Jurkat, Clone E6-1 (cell line): Measurements from ENCODE around the gene ROR2. TPM values are rescaled to one million over a fixed set of nuclear protein-coding genes. Genes with fewer than 3 reads are reported as not detected.
A peak's percentile ranks its signal among the peaks of the same experiment; 100 is the strongest.
"Not testable (repeated sequence)": the region's sequence is repeated elsewhere in the genome, so short reads cannot be mapped to it uniquely, and the experiment has no call there.

Experiments used
- DNase-seq: peaks from one replicate; pipeline ENCODE4 v3.0.0-alpha.2; 2011; ENCODE audit warnings: low read depth, low spot score
- H3K4me3 ChIP-seq: 2 replicates; pipeline ENCODE4 v1.5.1; 2011; ENCODE audit warnings: mild to moderate bottlenecking, low read length, control low read depth, moderate library complexity
- polyA plus RNA-seq: library from polyadenylated mRNA; unstranded; fragments of >200 nt; gene quantifications from one replicate; pipeline ENCODE4 v1.2.1, GENCODE V29; 2012; ENCODE audit warnings: missing spikeins; ENCODE audit not compliant: insufficient read length, insufficient read depth

ROR2 gene
- 0.77 TPM for polyA plus RNA-seq

DNA sequence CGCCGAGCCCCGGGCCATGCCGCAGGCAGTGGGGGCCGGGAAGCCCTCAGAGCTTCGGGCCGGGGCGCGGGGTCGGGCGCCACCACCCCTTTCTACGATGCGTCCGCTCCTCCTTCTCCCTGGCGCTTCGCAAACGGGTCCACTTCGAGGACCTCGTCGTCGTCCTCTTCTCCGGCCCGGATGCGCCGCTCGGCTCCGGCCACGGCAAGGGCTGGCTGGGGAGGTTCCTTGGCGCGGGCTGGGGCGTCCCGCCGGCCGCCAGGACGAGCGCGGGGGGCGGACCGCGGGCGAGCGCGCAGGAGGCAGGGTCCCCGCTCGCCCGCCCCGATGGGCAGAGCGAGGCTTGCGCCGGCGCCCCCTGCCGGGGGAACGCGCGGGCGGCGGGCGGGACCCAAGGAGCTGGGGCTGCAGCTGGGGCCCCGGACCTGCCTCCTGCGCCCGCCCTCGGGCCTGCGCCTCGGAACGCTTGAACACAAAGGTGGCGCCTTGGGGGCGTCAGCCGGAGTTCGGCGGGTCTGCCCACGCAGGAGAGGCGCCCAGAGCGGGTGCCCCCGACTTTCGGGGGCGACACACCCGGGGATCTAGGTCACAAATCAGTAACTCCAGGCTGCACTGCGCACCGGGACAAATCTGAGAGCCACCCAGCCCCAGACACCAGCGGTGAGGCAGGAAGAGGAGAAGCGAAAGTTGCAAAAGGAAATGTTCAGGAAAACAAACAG lies at the start of gene ROR2:
ROR2 (minus strand) TSS at position 283 of the 719 bp plus-strand sequence.
- DNase-seq: peak; percentile 46
- peak within 1 kb of the TSS; percentile 57 for H3K4me3 ChIP-seq

DNA sequence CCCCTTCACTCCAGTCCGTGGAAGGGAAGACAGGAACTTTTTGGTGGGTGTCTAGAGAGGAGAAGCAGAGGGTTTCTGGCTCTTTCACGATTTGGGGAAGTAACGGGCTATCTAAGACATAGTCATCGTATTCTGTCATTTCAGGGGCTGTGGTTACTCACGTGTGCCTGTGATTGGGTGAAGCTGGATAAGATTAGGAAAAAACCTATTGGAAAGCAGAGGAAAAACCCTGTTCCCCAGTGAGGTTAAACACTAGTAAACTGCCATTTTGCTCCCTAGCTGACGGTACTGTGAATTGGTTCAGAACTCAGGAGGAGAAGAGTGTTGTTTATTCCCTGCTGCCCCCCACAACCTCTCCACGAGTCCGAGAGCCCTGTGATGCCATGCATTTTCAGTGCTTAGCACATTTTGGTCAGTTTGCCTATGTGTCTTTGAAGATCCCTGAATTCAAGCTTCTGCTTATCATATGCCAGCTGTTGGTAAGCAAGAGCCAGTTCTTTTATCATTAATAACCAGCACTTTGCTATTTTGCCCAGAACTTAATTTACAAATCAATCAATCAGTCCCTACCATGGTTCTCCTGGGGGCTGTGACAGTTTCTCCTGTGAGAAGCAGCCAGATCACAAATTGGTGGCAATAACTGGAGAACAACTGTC lies 45.1 kb upstream of the ROR2 start:
- H3K4me3 ChIP-seq: no peak overlapping the region
- no peak for DNase-seq

DNA sequence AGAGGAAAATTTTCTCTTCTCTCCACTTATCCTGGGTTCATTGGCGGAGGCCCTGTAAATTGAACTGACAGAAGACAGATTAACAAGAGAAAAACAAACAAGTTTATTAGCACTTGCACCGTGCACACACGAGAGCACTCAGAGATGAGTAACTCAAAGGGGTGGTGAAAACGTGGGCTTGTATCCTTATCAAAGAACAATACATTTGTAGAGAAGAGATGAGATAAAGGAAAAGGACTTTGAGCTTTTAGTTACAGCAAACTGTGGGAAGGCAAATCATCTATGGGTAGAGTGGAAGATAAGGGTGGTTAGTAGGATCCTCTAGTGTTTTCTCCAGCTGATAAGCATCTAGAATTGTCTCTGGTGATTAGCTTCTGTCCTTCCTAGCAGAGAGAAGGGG lies 44.4 kb upstream of the ROR2 start:
- no peak overlapping the region for H3K4me3 ChIP-seq
- DNase-seq: no peak

DNA sequence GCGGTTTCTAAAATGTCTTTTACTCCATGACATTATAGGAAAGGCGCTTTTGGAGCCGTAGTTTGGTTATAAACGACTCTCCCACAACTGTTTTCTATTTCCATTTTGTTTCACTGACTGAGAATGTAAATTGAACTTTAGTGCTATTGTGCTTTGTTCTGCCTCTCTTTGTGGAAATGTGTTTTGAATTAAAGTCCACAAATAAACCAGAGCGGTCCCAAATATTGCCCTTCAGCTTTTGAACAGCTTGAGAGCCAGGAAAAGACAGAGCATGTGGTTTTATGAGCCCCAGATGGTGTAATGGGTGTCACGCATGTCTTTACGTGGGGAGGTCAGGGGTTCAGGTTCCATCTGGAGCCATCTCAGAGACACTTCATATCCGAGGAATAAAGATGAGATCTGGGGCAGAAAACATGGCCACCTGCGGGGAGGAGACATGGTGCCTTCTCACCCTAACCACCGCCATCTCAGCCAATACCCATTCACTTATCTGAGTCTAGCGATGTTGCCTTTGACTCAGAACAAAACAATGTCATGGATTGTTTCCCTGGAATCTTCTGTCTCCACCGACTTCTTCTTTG lies 42.5 kb upstream of the ROR2 start:
- H3K4me3 ChIP-seq: no peak overlapping the region
- DNase-seq: no peak

GRCh38 chr9:91991721-91992341 lies 41.8 kb upstream of the ROR2 start:
- H3K4me3 ChIP-seq: no peak overlapping the region

DNA sequence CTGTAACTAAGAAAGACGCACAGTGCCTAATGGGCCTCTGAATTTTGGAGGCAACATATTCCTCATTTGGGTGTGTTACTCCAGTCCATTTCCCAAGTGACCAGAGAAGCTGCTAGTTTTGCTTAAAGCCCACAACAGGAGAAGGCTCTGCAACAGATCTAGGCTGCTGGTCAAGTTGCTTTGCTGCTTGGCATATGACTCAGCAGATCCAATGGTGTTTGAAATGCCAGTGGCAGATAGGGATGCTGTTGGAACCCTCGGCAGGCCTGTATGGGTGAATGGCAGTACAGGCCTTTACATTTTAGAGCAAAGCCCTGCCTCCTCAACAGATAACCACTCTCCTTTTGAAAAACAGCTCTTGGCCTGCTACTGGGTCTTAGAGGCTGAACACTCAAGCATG lies 36.2 kb upstream of the ROR2 start:
- no peak overlapping the region for H3K4me3 ChIP-seq
- no peak for DNase-seq

More at GRCh38 chr9:91991721-91992341, 41.8 kb upstream of the ROR2 start:
- no peak for DNase-seq

GRCh38 chr9:91985692-91986091 lies 35.7 kb upstream of the ROR2 start:
- no peak for DNase-seq

DNA sequence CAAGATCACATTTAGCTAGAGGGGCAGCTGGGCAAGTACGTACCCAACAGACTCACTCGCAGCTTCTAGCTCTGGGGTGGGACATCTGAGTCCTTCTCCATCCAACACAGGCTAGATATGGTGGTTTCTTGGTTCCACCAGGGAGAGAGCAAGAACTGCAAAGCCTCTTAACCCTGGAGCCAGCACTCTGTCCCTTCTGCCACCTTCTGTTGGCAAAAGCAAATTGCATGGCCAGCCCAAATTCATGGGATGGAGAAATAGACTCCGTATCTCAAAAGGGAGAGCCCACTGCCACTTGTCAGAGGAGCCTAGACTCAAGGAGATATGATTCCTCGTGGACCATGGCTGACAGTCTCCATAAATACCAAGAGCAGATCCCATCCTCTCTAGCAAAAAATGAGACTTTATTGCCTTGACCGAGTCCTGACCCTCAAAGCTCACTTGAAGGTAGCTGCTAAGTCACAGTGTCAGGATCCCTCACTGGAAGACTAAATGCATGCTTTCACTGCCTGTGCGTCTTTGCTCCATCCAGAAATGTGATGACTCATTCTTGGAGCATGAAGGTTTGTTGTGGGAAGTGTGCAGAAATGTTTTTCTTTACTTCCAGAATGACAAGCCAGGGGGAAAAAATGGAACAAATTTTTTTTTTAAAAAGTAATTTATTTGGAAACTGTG lies 28.8 kb upstream of the ROR2 start:
- no peak overlapping the region for H3K4me3 ChIP-seq
- DNase-seq: peak; percentile 18

More at GRCh38 chr9:91985692-91986091, 35.7 kb upstream of the ROR2 start:
- no peak overlapping the region for H3K4me3 ChIP-seq

DNA sequence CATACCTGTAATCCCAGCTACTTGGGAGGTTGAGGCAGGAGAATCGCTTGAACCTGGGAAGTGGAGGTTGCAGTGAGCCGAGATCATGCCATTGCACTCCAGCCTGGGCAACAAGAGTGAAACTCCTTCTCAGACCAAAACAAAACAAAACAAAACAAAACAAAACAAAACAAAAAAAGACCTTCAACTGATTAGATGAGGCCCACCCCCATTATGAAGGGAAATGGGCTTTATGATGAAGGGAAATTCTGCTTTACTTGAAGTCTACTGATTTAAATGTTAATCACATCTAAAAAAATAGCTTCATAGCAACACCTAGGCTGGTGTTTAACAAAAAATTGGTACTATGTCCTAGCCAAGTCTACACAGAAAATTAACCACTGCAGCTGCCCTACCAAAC lies 25.2 kb upstream of the ROR2 start:
- H3K4me3 ChIP-seq, DNase-seq: not testable (repeated sequence)

DNA sequence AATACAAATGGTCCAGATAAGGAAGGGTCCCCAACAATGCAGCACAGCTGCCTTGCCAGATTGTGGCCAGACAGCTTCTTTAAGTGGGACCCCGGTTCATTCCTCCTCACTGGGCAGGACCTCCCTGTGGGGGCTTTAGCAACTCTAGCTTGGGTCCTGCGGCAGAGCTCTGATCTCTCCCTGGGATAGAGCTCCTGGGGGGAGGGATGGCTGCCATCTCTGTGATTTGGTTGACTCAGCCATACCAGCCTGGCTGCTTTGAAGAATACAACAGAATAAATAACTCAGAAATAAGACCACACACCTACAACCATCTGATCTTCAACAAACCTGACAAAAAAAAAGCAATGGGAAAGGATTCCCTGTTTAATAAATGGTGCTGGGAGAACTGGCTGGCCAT lies 22.7 kb upstream of the ROR2 start:
- DNase-seq: no peak
- H3K4me3 ChIP-seq: no peak overlapping the region

GRCh38 chr9:91972076-91972626 lies 22.1 kb upstream of the ROR2 start:
- no peak for DNase-seq
- no peak overlapping the region for H3K4me3 ChIP-seq

DNA sequence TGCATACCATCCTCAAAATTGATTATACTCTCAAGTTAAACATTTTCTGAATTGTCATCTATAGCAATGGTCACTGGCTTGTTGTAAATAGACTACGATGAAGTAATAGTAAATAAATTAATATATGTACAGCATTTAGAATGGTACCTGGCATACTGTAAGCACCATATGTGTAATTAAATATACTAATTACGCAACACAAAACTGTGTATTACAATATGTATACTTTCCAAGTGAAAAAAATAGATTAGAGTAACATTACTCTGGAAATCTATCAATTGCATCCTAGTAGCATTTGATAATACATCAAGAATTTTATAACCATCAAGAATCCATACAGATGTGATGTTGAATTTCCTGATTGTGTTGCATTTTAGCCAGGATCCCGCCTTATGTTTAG lies 17.2 kb upstream of the ROR2 start:
- no peak for DNase-seq
- no peak overlapping the region for H3K4me3 ChIP-seq

DNA sequence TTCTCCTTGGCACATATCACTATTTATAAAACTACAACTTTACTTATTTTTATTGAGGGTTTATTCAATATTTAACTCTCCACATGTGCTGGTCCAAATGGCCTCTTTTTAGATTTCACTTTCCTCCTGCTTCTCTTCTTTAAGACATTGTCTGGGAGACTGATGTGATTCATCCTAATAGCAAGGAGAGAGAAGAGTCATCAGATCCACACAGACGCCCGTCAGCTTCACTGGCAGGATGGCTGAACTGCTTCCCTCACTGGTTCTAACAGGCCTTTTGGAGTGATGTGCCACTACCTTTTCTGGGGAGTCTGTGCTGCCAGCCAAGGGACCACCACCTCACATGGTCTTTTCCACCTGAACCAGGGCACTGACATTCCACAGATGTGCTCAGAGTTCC lies 16.5 kb upstream of the ROR2 start:
- DNase-seq: no peak
- H3K4me3 ChIP-seq: no peak overlapping the region

DNA sequence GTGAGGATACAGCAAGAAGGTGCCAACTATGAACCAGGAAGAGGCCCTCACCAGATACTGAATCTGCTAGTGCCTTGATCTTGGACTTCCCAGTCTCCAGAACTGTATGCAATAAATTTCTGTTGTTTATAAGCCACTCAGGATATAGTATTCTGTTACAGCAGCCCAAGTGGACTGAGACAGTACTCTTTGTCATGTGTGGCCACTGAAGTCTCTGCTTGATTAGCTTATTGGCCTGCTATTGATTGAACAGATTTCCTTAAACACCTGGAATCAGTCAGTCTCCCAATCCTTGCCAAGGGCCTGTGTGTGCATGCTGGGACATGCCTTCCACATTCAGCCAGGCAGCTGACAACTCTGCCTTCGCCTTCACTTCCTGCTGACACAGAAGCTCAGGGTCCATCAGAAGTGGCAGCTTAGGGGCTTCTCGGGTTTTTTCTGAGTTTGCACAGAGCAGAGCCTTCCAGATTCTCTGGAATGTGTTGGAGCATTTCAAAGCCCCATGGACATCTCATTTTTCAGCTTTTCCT lies 13.7 kb upstream of the ROR2 start:
- DNase-seq: no peak
- no peak overlapping the region for H3K4me3 ChIP-seq

GRCh38 chr9:91960367-91960766 lies 10.3 kb upstream of the ROR2 start:
- DNase-seq: no peak
- H3K4me3 ChIP-seq: no peak overlapping the region

DNA sequence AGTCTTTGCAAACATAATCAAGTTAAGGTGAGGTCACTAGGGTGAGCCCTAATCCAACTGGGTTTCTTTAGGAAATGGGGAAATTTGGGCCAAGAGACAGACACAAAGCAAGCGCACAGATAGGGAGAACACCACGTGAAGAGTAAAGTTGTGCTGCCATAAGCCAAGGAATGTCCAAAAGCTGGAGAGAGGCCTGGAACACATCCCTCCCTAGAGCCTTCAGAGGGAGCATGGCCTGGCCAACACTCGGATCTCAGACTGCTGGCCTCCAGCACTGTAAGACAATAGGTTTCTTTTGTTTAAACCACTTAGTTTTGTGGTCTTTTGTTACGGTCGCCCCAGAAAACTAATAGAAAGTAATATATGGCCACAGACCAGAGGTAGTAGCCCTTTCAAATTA lies 8.1 kb upstream of the ROR2 start:
- no peak for DNase-seq
- no peak overlapping the region for H3K4me3 ChIP-seq

DNA sequence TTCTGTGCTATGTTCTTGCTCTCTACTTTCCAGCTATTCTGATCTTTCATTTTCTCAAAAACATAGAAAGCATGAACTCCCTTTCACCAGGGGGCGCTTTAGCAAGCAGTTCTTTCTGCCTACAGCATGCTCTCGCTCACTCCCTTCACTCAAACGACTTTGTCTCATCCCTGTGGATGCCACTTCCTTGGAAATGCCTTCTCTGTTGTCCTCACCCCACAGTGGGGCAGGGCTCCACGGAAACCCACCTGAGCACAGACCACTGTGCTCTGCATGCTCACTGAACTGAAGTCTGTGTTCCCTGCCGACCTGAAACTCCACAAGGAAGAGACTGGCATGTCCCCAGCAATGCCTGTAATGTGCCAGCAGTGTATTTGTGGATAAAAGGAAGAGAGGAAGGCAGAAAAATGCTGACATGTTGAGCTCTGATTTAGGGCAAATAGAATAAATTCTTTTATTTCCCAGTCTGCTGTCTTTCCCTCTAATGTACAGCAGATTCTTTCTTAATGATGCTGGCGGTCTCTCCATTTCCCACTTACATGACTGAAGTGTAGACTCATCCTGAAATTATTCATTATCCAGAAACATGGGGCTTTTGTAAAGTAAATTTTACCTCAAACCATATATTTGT lies 4.9 kb upstream of the ROR2 start:
- no peak overlapping the region for H3K4me3 ChIP-seq
- DNase-seq: peak; percentile 47

GRCh38 chr9:91953718-91954117 lies 3.7 kb upstream of the ROR2 start:
- DNase-seq: no peak
- no peak overlapping the region for H3K4me3 ChIP-seq
